ENCODE results near the gene CNKSR3.

Gene CNKSR3

DNA sequence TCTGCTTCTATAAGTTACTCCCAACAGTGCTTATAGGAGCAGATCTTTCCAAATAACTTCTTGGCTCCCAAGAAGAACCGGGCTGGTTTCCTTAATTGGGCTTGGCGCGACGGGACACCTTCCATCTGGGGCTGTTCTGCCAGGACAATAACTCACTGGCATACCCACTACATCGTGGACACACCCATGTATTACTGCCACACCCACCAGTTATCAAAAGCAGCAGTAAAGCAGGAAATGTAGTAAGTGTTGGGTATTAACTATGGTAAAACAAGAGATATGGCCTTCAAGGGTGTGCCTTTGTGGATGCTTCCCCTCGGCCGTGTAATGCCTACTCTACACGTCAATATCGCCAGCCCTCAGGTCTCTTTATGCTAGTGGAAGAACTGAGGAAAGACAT, 24.7 kb downstream of the CNKSR3 start:
- H3K4me3 ChIP-seq (ENCODE audit: control insufficient read depth, low read depth, low read length), result no peak overlapping the region
- DNase-seq (ENCODE audit: low read depth), result no peak
- TF ChIP-seq, protein P1, sequence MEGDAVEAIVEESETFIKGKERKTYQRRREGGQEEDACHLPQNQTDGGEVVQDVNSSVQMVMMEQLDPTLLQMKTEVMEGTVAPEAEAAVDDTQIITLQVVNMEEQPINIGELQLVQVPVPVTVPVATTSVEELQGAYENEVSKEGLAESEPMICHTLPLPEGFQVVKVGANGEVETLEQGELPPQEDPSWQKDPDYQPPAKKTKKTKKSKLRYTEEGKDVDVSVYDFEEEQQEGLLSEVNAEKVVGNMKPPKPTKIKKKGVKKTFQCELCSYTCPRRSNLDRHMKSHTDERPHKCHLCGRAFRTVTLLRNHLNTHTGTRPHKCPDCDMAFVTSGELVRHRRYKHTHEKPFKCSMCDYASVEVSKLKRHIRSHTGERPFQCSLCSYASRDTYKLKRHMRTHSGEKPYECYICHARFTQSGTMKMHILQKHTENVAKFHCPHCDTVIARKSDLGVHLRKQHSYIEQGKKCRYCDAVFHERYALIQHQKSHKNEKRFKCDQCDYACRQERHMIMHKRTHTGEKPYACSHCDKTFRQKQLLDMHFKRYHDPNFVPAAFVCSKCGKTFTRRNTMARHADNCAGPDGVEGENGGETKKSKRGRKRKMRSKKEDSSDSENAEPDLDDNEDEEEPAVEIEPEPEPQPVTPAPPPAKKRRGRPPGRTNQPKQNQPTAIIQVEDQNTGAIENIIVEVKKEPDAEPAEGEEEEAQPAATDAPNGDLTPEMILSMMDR (IDR thresholded peaks at IDR 0.05; ENCODE audit: control insufficient read depth, insufficient read depth, low read depth, low read length, missing control alignments), result no peak

DNA sequence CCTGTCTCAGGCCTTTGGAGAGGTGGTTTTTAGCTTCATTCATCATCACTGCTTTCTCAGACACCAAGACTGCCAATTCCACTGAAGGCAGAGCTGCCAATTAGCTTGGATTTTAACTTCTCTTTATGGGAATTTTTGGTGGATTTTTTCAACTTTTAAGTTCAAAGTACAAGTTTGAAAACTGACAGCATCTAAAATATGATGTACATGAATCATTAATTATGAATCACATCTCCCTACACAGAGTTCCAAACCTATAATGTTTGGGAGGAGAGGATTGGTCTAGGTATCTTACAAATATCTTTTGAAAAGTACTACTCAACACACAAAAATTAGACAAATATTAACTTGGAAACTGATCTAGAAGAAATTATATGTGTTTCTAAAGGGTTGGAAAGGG, 25.5 kb downstream of the CNKSR3 start:
- TF ChIP-seq, protein P1 (IDR thresholded peaks at IDR 0.05; ENCODE audit: control insufficient read depth, insufficient read depth, low read depth, low read length, missing control alignments), result no peak
- DNase-seq (ENCODE audit: low read depth), result no peak
- no peak overlapping the region for H3K4me3 ChIP-seq (ENCODE audit: control insufficient read depth, low read depth, low read length)

DNA sequence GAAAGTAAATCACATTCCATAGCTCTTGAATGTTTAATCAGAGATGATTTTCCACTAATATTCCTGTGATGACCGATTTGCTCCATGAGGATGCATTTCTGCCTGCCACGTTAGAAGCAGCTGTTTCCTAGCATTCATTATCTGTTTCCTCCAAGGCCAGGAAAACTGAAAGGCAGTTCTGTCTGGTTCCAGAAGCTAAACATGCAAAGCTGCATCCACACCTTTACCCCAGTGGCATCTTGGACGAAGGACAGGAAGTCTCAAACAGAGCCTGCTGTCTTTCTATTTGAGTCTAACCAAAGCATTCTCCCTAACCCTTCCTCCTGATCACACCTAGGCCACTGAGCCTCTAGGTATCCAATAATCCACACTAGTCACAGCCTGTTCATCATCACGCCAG, 27.6 kb downstream of the CNKSR3 start:
- DNase-seq (ENCODE audit: low read depth), result no peak
- H3K4me3 ChIP-seq (ENCODE audit: control insufficient read depth, low read depth, low read length), result no peak overlapping the region
- TF ChIP-seq, protein P1 (IDR thresholded peaks at IDR 0.05; ENCODE audit: control insufficient read depth, insufficient read depth, low read depth, low read length, missing control alignments), result no peak

DNA sequence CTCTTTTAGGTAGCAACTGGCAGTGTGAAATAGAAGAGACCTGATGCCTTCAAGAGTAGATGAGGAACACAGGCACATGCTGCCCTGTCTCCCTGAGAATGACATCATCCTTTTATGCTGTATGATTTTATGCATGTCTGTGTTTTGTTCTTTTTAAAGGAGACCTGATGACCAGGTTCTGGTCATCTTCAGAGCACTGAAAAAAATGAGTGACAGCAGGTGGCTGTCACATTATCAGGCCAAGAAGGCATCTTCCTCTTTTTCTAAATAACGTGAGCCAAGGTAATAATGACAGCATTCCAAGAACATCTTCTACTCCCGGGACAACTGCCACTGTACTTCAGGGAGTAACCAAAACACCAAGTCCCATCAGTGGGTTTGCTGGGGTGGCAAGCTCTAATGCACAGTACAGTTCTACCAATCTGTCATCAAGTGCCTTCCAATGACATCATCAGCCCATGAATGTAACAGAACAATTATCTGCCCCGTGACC, 28.9 kb downstream of the CNKSR3 start:
- no peak for DNase-seq (ENCODE audit: low read depth)
- TF ChIP-seq, protein P1 (IDR thresholded peaks at IDR 0.05; ENCODE audit: control insufficient read depth, insufficient read depth, low read depth, low read length, missing control alignments), result no peak

DNA sequence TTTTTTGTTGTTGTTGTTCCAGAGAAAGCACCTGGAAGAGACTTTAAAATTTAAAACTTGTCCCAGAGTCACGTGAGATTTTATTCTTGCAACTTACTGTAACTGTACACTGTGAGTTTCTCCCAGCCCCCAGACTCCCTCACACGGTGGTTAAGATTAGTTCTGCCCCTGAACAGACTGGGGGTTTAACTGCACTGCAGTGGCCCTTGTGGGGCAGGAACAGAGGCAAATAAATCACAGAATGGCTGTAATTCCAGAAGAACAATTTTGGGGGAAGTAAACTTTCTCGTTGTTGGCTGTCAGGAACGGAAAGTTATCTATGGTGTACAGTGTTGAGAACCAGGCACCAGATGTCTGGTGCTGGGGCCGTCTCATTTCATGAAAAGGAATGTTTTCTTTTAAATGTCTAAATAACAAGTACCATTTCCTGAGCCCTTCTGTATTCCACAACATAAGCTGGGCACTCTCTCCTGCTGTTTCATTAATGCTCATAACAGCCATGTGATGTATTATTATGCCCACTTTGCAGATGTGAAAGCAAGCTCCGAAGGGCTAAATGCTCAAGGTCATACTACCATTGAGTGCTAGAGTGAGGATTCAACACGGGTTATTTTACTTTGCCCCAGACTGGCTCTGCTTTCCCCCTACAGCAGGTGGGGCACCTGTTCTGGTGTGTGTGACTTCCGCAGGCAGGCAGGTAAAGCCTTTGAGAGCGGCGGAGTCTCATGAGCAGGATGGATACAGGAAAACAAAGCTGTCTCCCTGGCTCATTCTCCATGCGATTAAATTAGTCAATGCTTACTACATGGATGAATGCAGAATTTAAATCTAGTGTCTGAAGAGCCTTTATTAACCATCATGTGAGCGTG, 30.5 kb downstream of the CNKSR3 start:
- TF ChIP-seq, protein P1 (IDR thresholded peaks at IDR 0.05; ENCODE audit: control insufficient read depth, insufficient read depth, low read depth, low read length, missing control alignments), result no peak
- no peak for DNase-seq (ENCODE audit: low read depth)
- peak overlapping the region; percentile 22 for H3K4me3 ChIP-seq (ENCODE audit: control insufficient read depth, low read depth, low read length)

More for the DNA sequence above, 28.9 kb downstream of the CNKSR3 start:
- H3K4me3 ChIP-seq (ENCODE audit: control insufficient read depth, low read depth, low read length), result no peak overlapping the region

DNA sequence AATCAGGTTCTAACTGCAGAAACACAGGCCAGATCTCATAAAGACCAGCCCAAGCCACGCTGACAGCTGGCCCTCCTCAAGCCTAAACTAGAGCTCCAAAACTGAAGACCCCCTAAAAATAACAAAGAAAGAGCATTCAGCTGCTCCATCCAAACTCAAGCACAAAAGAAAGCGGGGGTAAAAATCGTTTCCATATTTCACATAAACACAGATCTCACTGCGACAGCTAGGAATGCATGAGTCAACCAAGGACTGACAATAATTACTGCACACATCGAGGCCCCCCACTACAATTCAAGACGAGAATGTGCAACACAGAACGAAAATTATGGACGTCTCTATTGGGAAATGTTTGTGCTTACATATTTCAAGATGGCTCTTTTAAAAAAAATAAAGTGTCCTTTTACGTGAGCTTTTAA, 31.1 kb downstream of the CNKSR3 start:
- DNase-seq (ENCODE audit: low read depth), result no peak
- peak overlapping the region; percentile 19 for H3K4me3 ChIP-seq (ENCODE audit: control insufficient read depth, low read depth, low read length)
- TF ChIP-seq, protein P1 (IDR thresholded peaks at IDR 0.05; ENCODE audit: control insufficient read depth, insufficient read depth, low read depth, low read length, missing control alignments), result no peak

Measured in AG09309 (cell line).